ENCODE results near the gene EEPD1.

The EEPD1 gene

DNA sequence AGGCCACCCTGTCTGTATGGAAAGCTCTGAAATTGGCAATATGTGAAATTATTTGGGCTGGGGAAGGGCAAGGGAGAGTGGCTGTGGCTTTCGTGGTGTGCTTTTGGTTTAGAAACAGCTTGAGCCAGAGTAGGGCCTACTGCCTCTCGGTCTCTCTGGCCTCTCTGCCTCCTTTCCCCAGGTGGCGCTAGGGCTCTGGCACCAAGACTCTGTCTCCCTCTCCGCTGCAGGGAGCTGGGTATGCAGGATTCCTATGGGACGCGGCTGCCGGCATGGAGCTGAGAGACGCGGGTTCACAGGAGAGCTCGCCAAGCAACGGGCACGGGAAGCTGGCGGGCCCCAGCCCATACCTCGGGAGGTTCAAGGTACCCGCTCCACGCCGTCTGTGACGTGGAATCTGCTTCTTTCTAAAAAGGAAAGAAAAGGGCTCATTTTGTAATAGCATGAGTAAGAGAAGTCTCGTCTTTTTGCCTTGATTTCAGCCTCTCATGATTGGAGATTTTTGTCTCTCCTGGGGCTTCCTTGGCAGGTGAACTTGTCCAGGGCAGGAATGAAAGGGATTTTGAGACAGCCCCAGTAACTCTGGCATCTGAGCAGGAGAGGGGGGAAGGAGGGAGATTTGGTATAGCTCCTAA is 131.5 kb downstream of the EEPD1 start:
- no peak for DNase-seq

DNA sequence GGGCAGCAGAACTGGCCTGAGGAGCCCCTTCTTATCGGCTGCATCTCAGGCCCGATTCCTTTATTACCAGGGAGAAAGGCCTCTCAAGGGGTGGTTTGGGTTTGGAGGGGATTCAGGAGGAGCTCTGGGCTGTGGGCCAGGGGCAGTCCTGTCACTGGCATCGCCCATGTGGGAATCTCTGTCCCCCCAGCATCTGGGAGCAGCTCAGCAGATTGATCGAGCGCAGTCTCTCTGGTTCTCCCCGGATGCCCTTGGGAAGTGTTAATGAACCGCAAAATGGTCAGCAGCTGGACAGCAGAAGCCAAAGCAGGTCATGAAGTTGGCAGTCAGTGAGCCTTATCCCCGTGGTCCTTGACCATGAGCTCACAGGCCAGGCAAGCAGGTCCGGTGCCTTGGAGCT is 132.2 kb downstream of the EEPD1 start:
- DNase-seq: no peak

DNA sequence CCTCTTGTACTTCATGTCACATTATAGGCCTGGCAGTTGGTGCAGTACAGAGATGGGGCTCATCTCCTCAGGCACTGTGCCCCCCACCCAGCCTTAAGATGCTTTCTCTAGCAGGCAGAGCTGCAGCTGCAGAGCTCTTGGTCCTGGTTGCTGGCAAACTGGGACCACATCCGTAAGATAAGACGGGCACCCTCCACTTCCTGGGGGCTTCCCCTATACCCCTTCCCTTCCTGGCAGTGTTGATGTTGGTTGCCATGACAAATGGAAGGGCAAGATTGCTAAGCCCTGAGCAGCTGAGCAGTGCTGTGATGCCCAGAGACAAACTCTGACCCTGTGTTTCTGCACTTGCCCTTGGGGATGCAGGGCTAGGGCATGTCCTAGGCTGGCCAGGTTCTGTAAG is 133.2 kb downstream of the EEPD1 start:
- peak; percentile 37 to 40 for DNase-seq

- no peak for DNase-seq
These were observed 133.6 kb downstream of the EEPD1 start for GRCh38 chr7:36286688-36287087.

GRCh38 chr7:36287371-36288241 is 134.6 kb downstream of the EEPD1 start:
- peak; percentile 45 to 50 for DNase-seq

- no peak for DNase-seq
These were observed 135.4 kb downstream of the EEPD1 start for GRCh38 chr7:36288501-36288900.

- no peak for DNase-seq
These were observed 137.0 kb downstream of the EEPD1 start for GRCh38 chr7:36289833-36290661.

DNA sequence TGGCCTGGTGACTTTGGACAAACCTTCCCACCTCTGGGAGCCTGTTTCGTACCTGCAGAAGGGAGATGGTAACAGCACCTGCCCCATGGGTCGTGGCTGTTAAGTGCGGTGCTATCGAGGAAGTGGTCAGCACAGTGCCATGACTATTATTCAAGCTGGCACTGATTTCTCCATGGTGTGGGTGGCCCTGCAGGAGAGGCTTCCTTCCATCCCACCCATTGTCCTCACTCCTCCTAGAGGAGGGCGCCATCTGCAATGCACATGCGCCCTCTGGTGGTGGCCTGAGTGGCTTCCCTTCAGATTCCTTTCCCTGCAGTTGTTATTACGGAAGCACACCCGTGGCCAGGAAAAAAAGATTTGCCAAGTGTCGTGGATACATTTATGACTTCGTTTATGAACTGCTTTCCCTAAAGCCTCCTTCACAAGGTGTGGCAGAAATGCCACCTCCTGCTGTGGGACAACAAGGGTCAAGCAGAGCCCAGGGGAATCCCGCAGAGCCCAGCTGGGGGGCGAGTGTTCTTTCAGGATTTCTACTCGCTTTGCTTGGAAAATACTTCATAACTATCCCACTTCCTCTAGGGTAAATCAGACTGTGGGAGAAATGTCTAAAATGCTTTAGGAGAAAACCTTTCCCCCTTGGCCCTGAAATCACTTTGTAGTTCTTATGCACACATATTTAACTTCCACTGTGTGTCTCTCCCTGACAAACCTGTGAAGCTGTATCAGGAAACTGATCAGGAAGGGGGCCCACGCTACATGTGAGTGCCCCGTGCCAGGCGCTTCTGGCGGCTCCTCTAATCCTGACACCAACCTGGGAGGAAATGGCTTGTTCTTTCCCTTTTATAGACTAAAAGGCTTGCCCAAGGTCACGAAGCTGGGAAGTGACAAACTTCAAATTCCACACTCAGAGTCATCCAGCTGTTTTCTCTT is 138.6 kb downstream of the EEPD1 start:
- DNase-seq: peak; percentile 83 to 85

- no peak for DNase-seq
These were observed 142.0 kb downstream of the EEPD1 start for GRCh38 chr7:36295090-36295489.

DNA sequence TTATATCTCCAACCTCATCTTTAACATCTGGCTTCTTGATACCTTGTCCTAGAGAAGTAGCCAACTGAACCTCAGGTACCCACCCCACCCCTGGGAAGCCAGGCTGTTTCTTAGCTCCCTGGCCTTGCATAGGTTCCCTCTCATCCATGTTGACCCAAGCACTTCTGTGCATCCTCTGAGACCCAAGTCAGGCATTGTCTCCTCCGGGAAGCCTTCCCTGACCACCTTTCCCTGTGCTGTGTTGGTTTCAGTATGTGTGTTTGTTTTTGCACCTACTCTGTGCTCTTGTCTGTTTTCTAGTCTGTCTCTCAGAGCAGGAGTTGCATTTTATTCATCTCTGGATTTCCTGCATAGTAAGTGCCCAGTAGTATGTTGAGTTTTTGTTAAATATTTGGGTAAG is 143.2 kb downstream of the EEPD1 start:
- DNase-seq: no peak

- no peak for DNase-seq
These were observed 144.4 kb downstream of the EEPD1 start for GRCh38 chr7:36297364-36298009.

DNA sequence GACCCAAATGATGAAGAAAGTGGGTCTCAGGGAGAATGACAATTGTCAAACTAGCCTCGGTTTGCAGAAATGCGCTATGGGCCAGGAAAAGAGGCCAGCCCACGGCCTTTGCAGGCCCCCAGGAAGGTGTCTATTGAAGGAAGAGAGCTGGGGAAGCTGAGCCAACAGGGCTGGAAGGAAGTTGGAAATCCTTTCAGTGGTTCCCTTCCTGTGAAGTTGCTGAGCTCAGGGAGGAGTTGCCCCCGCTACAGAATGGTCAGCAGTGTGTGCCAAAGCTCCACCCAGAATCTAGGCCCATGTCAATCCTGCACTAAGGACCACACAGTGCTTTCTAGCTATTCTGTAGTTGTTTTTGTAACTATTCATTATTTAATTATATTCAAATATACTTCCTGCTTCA is 145.1 kb downstream of the EEPD1 start:
- no peak for DNase-seq

DNA sequence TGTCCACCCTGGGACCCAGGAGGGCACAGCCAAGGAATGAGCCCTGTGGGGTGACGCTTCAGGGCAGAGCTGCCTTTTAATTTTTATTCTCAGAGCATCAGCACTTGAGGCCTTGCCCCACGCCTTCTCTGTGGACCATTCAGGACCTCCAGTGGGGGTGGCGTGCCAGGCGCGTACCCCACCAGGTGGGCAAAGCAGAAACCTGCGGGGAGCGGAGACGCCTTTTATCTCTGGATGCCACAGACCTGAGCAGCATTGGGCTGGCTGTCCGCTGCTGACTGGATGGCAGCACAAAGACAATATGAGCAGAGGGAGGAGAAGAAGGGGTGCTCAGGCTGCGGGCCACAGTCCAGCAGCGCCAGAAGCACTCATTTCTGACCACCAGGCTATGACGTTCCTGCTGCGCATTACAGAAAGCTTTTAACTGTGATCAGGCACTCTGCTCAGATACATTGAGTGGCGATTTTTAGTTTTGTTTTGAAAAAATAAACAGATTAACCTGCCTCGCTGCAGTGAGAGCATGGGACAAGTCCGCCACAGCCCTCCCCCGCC is 146.2 kb downstream of the EEPD1 start:
- no peak for DNase-seq

DNA sequence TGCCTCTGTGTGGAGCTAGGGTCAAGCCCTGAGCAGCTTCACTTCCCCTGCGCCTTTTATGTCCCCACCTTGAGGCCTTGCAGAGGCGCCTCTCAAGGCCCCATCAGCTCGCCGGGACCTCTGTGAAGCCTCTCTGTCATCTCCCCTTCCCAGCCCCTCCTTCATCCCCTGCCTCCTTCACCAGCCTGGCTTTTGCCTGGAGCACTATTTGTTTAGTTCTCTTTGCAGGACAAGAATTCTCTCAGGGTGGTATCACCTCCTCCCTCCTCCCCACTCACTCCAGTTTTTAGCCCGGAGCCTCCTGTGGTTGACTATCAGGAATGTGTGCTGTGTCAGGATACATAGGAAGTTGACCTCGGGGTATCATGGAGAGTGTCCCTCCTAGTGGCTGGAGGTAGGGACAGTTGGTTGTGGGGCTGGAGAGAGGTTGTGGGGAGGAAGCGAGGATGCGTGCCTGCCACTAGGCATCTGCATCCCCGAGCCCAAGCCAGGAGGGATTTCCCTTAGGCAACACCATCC is 146.8 kb downstream of the EEPD1 start:
- no peak for DNase-seq

- no peak for DNase-seq
These were observed 147.8 kb downstream of the EEPD1 start for GRCh38 chr7:36300696-36301350.

DNA sequence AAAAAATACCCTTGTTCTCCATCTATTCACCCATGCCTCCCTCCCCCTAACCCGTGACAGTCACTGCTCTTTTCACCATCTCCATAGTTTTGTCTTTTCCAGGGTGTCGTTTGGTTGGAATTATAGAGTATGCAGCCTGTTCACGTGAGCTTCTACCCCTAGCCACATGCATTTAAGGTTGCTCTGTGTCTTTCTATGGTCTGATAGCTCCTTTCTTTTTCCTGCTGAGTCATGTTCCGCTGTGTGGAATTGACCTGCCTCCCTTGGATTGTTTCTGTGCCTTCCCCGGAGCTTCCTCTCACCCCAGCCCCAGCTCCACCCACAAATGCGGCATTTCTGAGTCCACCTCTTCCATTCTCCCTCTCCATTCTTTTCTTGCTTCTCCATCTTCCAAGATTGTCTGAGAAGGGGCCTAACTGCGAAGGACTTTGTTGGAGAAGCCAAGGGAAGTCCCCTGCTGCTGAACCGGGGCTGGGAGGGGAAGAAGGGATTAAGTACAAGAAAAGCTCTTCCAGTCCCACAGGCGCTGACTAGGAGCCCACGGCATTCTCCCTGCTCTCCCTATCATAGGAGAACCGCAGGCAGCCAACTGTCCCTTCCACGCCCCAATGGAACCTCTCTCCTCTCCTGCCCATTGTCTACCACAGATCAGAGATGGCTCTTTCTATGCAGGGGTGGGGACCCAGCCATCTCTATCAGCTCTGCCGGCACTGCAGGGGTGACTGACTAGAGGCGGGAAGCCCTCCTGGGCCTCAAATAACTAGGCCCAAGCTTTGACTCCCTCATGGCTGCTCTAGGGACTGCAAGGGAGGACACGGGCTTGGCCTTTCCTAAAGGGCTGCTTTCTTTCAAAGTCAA is 149.1 kb downstream of the EEPD1 start:
- DNase-seq: no peak

DNA sequence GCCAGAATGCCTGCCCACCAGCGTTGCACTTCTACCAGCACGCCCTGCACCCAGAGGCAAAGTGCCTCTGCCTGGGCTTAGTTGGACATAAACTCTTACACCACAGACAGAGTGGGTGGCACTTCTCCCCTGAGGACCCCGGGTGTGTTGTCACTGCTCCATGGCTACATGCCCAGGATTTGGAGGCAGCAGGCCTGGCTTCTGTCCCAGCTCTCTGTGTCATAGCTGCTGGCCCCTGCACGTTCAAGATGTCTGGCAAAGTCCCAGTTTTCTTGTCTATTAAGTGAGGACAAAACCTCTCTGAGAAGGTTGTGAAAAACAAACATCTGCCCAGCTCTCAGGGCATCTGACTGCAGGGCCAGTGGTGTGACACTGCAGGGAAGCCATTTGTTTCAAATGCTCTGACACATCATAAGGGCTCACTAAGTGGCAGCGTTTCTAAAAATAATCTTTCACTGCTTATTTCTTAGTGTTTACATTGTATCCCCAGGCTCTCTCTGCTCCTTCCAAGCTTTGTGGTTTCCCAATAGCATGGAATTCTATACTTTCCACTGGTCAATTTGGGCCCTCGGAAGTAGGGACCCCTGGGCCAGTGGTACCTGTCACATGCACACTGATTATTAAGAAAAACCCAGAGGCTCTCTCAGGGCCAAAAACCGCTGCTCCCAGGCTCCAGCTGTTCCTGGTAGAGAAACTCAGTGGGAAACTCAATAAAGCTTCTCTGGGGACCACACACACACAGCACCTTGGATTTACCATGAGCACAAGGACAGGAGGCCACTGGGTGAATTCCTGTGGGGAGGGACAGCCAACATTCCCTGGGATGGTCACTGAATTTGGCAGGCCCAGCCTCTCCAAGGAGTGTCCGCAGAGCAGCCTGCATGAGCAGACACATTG is 150.4 kb downstream of the EEPD1 start:
- DNase-seq: no peak

GRCh38 chr7:36304099-36304425 is 151.0 kb downstream of the EEPD1 start:
- no peak for DNase-seq

GRCh38 chr7:36305226-36305625 is 152.2 kb downstream of the EEPD1 start:
- DNase-seq: no peak
